NCI-H2107 treated with DMSO at 0.1 percent for 48 hours (cell line): ENCODE results near the gene ADAMTS10.
"Not testable (repeated sequence)": the region's sequence is repeated elsewhere in the genome, so short reads cannot be mapped to it uniquely, and the experiment has no call there.

Experiments
- DNase-seq: peaks from one replicate; lab custom pipeline; 2025; ENCODE audit not compliant: unreplicated experiment; lab: John Stamatoyannopoulos, UW

Gene ADAMTS10

DNA sequence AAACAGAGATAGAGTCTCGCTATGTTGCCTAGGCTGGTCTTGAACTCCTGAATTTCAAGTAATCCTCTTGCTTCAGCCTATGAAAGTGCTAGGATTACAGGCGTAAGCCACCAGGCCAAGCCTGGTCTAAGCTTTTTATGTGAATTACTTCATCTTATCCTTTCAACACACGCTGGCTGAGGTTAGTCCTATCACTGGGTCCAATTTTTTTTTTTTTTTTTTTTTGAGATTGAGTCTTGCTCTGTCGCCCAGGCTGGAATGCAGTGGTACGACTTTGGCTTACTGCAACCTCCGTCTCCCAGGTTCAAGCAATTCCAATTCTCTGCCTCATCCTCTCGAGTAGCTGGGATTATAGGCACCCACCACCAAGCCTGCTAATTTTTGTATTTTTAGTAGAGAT lies 43.7 kb downstream of the ADAMTS10 start:
- DNase-seq, result no peak

DNA sequence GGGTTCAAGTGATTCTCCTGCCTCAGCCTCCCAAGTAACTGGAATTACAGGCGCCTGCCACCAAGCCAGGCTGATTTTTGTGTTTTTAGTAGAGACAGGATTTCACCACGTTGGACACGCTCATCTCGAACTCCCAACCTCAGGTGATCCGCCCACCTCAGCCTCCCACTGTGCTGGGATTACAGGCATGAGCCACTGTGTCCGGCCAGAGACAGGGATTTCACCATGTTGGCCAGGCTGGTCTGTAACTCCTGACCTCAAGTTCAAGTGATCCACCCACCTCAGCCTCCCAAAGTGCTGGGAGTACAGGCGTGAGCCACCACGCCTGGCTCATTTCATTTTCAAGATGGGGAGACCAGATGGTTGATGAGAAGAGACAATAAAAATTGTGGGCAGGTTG lies 45.6 kb downstream of the ADAMTS10 start:
- not testable (repeated sequence) for DNase-seq

DNA sequence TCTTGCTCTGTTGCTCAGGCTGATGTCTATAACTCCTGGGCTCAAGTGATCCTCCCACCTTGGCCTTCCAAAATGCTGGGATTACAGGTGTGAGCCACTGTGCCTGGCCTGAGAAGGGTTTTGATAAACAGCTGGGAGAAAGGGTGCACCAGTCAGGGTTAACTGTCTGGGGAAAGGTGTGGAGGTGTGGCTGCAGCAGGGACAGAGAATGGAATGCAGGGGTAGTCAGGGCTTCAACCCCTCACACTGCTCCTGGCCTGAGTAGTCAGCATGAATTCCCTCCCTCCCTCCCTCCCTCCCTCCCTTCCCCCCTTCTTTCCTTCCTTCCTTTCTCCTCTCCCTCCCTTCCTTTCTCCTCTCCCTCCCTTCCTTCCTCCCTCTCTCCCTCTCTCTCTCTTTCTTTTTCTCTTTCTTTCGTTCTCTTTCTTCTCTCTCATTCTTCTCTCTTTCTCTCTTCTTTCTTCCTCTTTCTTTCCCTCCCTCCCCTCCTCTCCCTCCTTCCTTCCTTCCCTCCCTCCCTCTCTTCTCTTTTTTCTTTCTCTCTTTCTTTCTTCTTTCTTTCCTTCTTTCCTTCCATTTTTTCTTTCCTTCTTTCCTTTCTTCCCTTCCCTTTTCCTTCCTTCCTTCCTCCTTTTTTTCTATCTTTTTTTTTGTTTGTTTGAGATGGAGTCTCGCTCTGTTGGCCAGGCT lies 49.3 kb downstream of the ADAMTS10 start:
- DNase-seq, result no peak

DNA sequence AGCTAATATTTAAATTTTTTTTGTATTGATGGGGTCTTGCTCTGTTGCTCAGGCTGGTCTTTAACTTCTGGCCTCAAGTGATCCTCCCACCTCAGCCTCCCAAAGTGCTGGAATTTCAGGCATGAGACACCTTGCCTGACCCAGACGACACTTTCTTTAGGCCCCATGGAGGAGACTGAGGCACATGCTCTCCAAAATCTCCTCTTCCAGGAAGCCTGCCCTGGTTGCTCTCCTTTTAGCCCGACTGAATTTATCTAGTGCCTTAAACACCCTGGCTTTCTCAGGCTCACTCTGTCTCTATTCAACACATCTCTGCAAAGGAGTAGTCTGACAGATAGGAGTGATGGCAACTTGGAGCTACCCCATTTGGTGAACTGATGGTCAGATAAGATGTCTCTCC lies 52.2 kb downstream of the ADAMTS10 start:
- no peak for DNase-seq

DNA sequence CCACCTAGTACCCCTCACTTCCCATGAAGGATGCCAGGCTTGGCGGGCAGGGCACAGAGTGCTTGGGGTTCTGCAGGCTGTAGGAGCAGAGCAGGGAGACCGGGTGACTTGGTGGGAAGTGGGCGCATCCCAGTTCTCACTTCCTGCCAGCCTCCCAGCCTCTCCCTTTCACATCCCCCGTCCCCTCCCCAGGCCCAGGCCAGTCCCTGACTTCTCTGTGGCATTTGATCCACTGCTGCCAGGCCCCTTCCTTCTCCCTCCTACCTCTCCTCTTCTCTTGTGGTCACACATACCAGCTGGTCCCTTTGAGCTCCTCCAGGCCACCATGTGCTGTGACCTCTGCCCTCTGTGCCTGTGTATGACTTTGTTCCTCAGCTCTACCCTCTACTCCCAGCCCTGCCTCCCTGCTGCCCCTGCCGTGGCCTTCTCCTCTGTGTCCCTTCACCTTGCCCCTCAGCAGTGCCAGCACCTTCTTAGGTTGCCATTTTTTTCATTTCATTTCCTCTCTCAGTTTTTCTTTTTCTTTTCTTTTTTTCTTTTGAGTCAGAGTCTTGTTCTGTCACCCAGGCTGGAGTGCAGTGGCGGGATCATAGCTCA lies 52.8 kb downstream of the ADAMTS10 start:
- no peak for DNase-seq

DNA sequence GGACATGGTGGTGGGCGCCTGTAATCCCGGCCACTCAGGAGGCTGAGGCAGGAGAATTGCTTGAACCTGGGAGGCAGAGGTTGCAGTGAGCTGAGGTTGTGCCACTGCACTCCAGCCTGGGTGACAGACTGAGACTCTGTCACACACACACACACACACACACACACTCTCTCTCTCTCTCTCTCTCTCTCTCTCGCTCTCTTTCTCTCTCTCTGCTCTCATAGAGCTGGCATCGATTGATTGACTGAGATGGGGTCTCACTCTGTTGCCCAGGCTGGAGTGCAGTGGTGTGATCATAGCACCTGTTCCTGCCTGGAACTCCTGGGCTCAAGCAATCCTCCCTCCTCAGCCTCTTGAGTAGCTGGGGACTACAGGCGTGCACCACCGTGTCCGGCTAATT lies 56.8 kb downstream of the ADAMTS10 start:
- DNase-seq, result not testable (repeated sequence)

DNA sequence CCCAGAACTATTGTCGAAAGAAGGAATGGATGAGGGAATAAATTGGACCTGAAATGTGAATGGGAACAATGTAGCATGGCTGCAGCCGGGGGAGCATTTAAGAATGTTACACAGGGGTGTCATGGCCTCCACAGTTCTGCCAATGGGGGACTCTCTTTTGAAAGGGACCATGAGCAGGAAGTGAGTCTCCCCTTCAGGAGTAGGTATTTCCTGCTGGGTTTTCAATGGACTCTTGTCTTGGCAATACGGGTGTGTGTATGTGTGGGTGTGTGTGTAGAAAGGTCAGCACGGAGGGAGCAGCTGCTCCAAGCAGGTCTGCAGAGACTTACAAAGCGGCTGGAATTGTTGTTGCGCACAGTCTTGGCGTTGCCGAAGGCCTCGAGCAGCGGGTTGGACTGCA lies 57.7 kb downstream of the ADAMTS10 start:
- no peak for DNase-seq

DNA sequence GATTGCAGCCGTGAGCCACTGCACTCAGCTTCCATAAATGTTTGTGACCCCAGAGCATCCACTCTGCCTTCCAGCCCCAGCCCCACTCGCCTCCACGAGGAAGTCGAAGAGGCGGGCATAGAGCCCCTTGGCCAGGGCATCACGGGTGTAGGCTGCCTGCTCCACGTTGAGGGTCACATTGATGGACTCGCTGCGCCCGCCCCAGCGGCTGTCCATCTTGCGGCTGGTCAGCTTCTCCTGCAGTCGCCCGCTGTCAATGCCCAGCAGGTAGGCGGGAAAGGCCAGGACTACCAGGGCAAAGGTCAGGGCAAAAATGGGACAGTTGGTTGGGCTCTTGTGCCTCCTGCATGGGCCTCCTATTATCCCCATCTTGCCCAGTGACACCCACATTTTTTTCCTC lies 60.4 kb downstream of the ADAMTS10 start:
- no peak for DNase-seq

DNA sequence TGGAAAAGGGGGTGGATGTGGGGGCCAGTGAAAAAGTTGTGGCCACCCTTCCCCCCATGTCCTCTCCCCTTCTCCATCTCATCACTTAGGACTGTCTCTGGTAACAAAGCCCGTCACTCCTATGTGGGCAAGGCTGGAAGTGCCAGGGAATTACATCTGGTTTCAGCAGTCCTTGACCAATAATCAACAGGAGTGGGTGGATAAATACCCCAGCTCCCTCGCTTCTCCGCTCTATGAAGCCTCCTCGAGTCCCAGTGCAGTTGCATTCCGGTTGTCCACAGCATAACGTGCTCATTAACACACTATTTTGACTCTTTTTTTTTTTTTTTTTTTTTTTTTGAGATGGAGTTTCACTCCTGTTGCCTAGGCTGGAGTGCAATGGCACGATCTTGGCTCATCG lies 64.8 kb downstream of the ADAMTS10 start:
- DNase-seq, result no peak

DNA sequence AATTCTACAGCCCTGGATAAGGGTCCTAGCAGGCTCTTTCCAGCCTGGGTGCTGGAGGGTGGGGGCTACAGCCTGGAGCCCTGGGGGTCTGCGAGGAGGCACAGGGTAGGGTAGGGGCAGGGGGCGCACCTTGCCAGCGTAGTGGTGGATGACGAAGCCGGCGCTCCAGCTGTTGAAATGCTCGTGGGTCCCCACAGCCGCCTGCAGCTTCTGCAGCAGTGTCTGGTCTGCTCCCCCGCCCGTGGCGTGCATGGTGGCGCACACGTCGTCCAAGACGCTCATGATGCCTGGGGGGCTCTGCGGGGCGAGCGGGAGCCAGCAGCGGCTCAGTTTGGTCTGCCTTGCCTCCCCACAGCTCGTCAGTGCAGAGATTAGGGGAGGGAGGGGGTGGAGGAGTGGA lies 66.3 kb downstream of the ADAMTS10 start:
- DNase-seq, result no peak

DNA sequence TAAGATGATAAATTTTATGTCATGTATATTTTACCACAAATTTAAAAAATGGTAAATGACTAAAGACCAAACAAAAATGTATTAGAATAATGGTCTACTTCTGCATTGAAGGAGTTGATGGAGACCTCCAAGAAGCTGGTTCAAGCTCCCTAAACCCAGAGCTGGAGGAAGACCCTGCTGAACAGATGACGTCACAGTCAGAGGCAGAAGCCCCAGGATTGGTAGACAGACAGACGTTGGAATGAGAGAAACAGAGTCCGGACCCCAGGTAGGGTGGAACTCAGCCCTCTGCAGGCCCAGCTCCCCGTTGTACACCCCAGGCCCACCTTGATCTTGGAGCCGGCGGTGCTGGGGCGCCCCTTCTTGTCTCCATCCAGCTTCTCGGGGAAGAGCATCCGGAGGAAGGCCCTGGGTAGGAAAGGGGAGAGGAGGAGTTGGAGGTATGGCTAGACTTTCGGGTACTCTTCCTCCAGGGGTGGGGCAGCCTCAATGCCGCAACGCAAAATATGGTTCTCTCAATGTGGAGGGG lies 70.8 kb downstream of the ADAMTS10 start:
- DNase-seq, result no peak

DNA sequence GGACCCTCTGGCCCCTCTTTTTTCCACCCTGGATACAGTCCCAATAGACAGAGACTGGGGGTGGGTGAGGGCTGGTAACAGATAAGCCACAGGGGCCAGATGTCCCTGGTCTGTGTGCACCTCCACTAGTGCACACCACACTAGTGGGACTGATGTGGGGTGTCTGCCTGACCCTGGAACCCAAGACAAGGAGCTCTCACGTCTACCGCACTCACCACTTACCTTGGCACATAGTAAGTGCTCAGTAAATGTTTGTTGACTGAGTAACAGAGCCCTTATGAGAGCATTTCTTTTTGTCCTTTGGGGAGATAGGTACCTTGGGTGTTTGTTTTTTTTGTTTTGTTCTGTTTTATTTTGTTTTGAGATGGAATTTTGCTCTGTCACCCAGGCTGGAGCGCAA lies 73.4 kb downstream of the ADAMTS10 start:
- no peak for DNase-seq

DNA sequence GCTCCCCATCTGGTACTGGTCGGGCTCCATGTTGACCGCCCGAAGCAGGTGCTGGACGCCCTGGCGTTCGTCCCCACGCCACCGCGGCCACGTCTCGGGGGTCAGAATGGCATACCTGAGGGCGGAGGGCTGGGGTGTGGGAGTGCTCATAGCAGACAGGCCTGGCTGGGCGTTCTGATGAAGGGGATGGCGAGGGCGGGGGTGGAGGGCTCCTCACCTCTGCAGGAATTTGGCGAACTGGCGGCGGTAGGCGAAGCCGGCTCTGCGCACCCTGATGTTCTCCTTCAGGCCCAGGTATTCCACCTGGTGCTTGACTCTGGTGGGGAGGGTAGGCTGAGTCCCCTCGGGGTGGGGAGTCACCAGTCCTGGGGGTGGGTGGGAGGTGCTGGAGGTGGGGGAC lies 74.2 kb downstream of the ADAMTS10 start:
- DNase-seq, result no peak

DNA sequence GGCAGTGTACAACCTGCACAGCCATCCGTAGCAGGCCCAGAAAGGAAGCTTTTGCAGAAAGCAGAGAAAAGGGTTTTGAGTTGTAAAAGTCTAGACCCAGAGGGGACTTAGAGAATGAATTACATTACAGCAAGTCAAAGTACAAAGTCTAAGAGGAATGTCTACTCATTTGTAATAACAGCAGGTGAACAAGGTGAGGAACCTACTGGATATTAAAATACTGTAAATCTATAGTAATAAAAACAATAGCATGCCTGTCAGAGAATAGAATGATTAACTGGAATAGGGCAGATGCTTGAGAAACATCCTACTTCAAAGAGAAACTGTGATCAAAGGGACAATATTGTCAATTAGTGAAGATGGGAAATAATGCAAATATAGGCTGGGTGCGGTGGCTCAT lies 78.3 kb downstream of the ADAMTS10 start:
- DNase-seq, result no peak

DNA sequence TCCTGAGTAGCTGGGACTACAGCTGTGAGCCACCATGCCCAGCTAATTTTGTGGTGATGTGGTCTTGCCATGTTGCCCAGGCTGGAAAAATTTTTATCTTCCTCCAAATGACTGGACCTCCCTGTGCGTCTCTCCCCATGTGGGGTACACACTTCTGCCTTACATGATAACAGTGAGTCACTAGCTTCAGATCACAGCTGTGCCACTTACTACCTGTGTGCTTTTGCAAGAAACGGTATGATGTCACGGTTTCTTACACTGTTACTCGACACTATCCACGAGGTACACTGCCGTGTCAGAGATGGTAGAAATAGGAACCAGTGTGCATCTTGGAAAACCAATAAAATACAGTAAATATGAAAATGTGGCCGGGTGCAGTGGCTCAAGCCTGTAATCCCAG lies 79.0 kb downstream of the ADAMTS10 start:
- DNase-seq, result no peak
